ENCODE measurements around the gene PITPNC1. TPM values are rescaled to one million over a fixed set of nuclear protein-coding genes. Genes with fewer than 3 reads are reported as not detected.
"Not testable (repeated sequence)": the region's sequence is repeated elsewhere in the genome, so short reads cannot be mapped to it uniquely, and the experiment has no call there.

Gene PITPNC1
- 6.3 and 13.4 TPM in 2 replicates for total RNA-seq (2014; rRNA removed; shearing (Covaris generic); ENCODE audit: low replicate concordance)

DNA sequence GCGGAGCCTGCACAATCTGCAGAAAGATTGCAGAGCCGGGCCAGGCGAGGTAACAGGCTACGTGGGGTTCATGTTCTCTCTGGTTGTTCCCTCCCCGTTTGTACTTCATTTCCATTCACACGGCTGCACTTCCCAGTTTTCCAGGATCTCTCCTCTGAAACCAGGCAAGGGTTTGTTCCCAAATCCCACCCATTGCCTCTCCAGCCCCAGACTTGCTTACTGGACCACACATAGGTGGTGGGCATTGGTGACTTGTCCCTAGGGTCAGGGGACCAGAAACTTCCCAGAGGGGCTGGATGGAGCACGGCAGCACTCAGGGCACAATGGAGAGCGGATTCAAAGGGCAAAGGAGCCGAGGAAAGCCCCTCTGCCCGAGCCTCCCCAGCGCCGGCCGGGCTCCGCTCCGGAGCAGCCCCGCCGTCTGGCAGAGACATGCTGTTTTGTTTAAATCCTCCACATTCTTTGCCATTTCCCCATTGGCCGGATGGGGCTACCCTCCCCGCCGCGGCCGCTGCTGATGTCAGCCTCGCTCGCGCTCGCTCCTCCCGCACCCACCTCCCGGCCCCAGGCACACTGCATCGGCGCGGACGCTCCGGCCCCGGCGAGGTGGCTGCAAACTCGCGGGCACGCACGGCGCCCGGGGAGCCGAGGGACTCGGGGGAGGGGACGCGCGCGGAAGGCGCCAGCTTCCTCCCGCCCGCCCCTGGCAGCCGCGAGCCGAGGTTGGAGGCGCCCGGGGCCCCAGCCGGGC is at the start of gene PITPNC1:
Gene PITPNC1 (plus strand): TSS at position 545 of the 751 bp plus-strand sequence.
- in situ Hi-C loops (cut with HindIII; ENCODE audit: low pct_unique_long_range_greater_than_20kb, low sequenced_read_pairs) = no loop called here
- DNase-seq (ENCODE audit: low read depth) = peak; percentile 85

DNA sequence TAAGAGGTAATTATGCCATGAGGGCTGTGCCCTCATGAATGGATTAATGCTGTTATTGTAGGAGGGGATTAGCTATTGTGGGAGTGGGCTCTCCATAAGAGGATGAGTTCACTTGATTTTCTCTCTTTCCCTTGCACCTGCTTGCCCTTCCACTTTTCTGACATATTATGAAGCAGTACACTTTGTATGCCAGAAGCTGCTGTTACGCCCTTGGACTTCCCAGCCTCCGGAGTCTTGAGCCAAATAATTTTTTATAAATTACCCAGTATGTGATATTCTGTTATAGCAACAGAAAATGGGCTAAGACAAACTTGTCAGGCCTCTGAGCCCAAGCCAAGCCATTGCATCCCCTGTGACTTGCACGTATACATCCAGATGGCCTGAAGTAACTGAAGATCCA is 49.1 kb upstream of the PITPNC1 start:
- DNase-seq (ENCODE audit: low read depth) = no peak
- in situ Hi-C loops (cut with HindIII; ENCODE audit: low pct_unique_long_range_greater_than_20kb, low sequenced_read_pairs) = no loop called here

DNA sequence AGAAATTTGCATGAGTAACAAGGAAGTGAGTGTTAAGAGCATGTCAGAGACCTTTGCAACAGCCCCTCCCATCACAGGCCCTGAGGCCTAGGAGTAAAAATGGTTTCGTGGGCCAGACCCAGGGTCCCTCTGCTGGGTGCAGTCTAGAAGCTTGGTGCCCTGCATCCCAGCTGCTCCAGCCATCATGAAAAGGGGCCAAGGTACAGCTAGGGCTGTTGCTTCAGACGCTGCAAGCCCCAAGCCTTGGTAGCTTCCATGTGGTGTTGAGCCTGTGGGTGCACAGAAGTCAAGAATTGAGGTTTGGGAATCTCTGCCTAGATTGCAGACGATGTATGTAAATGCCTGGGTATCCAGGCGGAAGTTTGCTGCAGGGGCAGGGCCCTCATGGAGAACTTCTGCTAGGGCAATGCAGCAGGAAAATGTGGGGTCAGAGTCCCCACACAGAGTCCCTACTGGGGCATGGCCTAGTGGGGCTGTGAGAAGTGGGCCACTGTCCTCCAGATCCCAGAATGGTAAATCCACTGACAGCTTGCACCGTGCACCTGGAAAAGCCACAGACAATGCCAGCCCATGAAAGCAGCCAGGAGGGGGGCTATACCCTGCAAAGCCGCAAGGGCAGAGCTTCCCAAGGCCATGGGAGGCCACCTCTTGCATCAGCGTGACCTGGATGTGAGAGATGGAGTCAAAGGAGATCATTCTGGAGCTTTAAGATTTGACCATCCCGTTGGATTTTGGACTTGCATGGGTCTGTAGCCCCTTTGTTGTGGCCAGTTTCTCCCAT is 45.5 kb upstream of the PITPNC1 start:
- DNase-seq (ENCODE audit: low read depth); in situ Hi-C loops (cut with HindIII; ENCODE audit: low pct_unique_long_range_greater_than_20kb, low sequenced_read_pairs): not testable (repeated sequence)

DNA sequence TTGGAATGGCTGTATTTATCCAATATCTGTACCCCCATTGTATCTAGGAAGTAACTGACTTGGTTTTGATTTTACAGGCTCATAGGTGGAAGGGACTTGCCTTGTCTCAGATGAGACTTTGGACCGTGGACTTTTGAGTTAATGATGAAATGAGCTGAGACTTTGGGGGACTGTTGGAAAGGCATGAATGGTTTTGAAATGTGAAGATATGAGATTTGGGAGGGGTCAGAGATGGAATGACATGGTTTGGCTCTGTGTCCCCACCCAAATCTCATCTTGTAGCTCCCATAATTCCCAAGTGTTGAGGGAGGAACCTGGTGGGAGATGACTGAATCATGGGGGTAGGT is 44.9 kb upstream of the PITPNC1 start:
- in situ Hi-C loops (cut with HindIII; ENCODE audit: low pct_unique_long_range_greater_than_20kb, low sequenced_read_pairs) = not testable (repeated sequence)

DNA sequence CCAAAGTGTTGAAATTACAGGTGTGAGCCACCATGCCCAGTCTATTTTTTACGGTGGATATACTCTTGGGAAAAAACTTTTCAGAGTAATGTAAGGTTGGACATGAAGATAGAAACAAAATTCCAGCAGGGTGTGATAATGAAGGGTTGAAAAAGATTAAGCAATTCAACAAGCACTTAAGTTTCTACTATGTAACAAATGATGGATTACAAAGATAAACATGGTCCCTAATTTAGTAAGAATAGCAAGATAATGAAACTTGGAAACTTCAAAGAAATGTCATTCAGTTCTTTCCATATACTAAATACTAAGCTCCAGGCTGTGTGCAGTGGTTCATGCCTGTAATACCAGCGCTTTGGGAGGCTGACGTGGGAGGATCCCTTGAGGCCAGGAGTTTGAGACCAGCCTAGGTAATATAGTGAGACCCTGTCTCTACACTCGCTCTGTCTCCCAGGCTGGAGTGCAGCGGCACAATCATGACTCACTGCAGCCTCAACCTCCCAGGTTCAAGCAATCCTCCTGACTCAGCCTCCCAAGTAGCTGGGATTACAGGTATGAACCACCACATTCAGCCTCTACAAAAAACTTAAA is 41.7 kb upstream of the PITPNC1 start:
- DNase-seq (ENCODE audit: low read depth) = no peak
- in situ Hi-C loops (cut with HindIII; ENCODE audit: low pct_unique_long_range_greater_than_20kb, low sequenced_read_pairs) = no loop called here

More for the DNA sequence above, 44.9 kb upstream of the PITPNC1 start:
- DNase-seq (ENCODE audit: low read depth) = not testable (repeated sequence)

DNA sequence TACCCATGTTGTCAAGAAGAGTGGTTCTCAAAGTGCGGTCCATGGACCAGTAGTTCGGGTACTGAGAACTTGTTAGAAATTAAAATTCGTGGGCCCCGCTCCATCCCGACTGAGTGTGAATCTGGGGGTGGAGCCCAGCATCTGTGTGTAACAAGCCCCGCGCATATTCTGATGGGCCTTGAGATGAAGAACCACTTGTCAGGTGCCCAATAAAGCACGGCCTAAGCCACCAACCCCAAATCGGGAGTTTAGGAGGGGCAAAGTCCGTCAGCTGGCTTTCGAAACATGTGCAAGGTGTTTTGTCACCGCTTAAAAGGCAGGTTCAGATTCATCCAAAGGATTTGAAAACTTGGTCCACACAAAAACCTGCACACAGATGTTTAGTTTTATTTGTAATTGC is 40.2 kb upstream of the PITPNC1 start:
- in situ Hi-C loops (cut with HindIII; ENCODE audit: low pct_unique_long_range_greater_than_20kb, low sequenced_read_pairs) = no loop called here
- no peak for DNase-seq (ENCODE audit: low read depth)

DNA sequence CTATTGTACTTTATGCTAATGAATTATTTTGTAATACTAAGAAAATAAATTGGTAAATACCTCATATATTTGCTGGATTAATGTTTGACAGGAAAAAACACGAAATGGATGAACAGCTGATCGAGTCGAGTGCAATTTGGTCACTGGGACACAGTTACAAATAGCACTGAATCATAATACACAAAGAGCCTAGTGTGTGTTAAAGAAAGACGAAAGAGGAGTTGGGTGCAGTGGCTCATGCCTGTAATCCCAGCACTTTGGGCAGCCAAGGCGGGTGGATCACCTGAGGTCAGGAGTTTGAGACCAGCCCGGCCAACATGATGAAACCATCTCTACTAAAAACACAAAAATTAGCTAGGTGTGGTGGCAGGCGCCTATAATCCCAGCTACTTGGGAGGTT is 38.7 kb upstream of the PITPNC1 start:
- not testable (repeated sequence) for DNase-seq (ENCODE audit: low read depth)

DNA sequence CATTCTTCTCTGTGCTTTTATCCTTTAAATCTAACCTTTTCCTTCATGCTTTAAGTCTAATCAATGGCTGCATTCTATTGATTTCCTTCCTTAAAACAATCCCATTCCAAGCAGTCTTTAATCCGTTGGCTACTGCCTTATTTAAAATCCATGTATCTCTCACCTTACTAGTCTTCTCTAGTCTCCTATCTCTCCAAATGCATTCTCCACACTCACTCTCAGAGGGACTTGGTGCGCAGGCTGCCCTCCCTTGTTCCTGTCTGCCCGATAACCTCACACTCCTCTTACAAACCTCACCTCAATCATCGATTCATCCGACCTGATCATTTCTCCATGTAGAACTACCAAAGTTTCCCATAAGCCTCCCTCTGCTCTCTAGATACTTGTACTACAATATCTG is 33.8 kb upstream of the PITPNC1 start:
- in situ Hi-C loops (cut with HindIII; ENCODE audit: low pct_unique_long_range_greater_than_20kb, low sequenced_read_pairs) = no loop called here
- no peak for DNase-seq (ENCODE audit: low read depth)

More for the DNA sequence above, 38.7 kb upstream of the PITPNC1 start:
- in situ Hi-C loops (cut with HindIII; ENCODE audit: low pct_unique_long_range_greater_than_20kb, low sequenced_read_pairs) = not testable (repeated sequence)

DNA sequence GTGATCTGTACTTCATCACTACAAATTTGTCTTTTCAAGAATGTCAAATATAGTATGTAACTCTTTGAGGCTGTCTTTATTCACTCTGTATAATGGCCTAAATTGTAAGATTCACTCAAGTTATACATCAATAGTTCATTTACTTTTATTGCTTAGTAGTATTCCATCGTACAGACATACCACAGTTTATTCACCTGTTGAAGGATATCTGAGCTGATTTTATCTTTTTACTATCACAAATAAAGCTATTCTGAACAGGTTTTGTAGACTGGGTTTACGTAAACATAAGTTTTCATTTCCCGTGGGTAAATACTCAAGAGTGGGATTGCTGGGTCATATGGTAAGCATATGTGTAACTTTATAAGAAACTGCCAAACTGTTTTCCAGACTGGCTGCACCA is 29.3 kb upstream of the PITPNC1 start:
- in situ Hi-C loops (cut with HindIII; ENCODE audit: low pct_unique_long_range_greater_than_20kb, low sequenced_read_pairs) = no loop called here
- DNase-seq (ENCODE audit: low read depth) = no peak

DNA sequence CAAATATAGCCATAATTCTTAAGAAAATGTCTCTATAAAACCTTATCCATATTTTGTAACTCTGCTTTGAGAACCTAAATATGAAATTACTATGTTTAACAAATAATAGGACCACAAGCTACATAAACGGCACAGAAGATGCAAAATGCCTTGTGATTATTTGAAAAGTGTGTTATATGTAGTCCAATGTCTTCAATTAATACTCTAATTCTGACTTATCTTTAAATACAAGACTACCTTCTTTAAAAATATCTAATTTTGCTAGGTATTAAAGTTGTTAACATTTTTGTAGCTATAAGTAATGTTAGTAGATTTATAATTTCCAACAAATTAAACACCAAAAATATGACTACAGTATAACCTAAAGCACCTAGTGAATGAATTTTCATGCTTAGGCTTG is 27.7 kb upstream of the PITPNC1 start:
- no peak for DNase-seq (ENCODE audit: low read depth)
- in situ Hi-C loops (cut with HindIII; ENCODE audit: low pct_unique_long_range_greater_than_20kb, low sequenced_read_pairs) = no loop called here

DNA sequence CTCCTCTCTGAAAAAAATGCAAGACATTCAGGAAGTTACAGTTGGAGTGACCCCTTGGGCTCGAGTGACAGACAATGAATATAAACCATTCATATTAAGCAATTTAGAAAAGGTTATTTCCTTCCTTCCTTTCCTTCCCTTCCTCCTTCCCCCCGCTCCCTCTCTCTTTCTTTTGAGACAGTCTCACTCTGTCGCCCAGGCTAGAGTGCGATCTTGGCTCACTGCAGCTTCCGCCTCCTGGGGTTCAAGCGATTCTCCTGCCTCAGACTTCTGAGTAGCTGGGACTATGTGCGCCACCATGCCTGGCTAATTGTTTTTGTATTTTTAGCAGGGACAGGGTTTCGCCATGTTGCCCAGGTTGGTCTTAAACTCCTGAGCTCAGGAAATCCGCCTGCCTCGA is 23.9 kb upstream of the PITPNC1 start:
- in situ Hi-C loops (cut with HindIII; ENCODE audit: low pct_unique_long_range_greater_than_20kb, low sequenced_read_pairs) = no loop called here

DNA sequence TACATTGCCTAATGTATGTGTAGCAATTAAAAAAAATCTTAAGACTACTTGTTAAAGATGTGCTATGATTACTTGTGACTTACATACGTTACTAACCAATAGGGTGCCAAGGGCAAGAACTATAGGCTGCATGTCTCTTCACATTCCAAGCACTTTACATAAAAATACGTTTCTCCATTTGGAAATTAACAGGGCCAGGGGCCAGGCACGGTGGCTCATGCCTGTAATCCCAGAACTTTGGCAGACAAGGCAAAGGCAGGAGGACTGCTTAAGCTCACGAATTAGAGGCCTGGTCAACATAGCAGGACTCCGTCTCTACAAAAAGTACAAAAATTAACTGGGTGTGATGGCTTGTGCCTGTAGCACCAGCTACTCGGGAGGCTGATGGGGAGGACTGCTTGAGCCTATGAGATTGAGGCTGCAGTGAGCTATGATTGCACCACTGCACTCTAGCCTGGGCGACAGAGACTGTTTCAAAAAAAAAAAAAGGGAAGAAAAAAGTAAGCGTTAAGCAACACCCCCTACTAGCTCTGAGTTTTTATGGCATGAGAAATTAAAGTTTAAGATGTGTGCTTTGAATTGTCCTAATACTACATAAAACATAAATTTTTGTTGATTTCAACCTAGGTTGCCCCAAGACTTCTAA is 23.0 kb upstream of the PITPNC1 start:
- no peak for DNase-seq (ENCODE audit: low read depth)
- in situ Hi-C loops (cut with HindIII; ENCODE audit: low pct_unique_long_range_greater_than_20kb, low sequenced_read_pairs) = no loop called here

More for the DNA sequence above, 23.9 kb upstream of the PITPNC1 start:
- no peak for DNase-seq (ENCODE audit: low read depth)

DNA sequence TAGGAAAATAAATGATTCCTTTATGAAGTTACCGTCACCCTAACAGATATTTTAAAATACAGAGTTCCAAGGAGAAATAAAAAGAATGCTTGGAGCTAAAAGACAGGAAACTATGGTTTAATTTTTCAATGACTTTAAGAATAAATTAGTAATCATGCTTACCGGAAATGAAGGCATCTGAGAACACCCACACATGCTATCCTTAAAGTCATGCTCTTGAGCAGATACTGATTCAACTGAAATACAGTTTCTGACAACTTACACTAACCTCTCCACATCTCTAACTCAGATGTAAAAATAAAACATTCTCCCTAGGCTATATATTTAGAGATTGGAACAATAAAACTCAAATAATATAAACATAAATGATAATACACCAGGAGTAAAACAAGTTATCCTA is 18.5 kb upstream of the PITPNC1 start:
- in situ Hi-C loops (cut with HindIII; ENCODE audit: low pct_unique_long_range_greater_than_20kb, low sequenced_read_pairs) = no loop called here
- DNase-seq (ENCODE audit: low read depth) = no peak

DNA sequence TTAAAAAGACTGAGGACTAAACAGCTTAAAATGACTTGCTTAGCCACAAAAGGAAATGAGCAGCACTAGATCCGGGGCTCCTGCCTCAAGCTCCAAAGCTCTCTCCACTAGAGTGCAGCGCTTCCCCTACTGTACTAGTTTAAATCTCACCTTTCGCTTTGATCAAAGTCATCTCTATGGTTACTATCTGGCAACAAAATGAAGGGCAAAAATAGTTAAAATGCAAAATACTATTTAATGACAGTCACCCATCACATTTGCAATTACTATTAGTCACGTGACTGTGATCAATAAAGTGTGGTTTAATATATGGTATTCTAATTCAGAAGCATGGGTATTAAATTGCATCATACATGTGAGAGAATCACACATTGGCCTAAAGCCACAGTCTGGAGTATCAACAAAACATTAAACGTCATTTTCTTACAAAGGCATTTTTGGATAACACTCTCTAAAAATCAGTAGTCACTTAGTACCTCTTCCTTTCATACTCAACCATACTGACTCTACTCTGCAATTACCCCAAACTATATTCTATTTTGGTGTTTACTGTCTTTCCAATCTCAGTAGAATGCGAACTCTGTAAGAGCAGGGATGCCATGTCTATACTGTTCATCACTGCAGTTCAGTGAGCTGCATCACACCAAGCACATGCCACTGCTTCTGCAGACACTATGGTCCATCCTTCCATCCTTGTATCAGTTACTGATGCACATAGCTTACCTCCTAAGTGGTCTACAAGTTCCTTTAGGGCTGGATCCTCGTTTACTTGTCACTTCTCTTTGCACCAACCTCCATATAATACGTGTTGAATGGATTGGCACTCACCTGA is 16.9 kb upstream of the PITPNC1 start:
- DNase-seq (ENCODE audit: low read depth) = no peak
- in situ Hi-C loops (cut with HindIII; ENCODE audit: low pct_unique_long_range_greater_than_20kb, low sequenced_read_pairs) = no loop called here

DNA sequence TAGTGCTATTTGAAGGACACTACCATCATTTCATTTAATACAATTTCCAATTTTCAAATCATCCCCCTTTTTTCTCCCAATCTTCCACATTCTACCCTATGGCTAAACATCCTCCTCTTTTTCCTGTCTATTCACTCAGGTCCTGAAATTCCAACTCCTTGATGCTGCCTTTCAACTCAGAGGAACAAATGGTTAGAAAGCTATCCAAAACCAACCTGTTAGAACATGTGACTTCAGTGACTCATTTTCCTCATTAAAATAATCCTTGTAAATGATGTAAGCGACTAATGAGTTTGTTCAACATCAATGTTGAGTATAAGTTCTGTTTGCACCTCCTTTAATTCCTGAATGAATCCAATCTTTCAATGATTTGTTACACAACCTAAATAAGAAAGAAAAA is 16.2 kb upstream of the PITPNC1 start:
- DNase-seq (ENCODE audit: low read depth) = no peak
- in situ Hi-C loops (cut with HindIII; ENCODE audit: low pct_unique_long_range_greater_than_20kb, low sequenced_read_pairs) = no loop called here

DNA sequence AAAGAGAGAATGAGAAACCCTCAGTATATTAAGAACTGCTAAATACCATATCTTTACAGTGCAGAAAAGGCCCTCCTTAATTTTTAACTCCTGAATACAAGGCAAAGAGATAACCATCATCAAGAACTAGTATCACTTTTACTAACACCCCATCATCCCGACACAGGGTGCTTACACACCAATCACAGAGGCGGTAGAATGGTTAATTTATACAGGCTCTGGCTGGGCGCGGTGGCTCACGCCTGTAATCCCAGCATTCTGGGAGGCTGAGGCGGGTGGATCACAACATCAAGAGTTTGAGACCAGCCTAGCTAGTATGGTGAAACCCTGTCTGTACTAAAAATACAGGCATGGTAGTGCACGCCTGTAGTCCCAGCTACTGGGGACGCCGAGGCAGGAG is 14.9 kb upstream of the PITPNC1 start:
- no peak for DNase-seq (ENCODE audit: low read depth)
- in situ Hi-C loops (cut with HindIII; ENCODE audit: low pct_unique_long_range_greater_than_20kb, low sequenced_read_pairs) = no loop called here

DNA sequence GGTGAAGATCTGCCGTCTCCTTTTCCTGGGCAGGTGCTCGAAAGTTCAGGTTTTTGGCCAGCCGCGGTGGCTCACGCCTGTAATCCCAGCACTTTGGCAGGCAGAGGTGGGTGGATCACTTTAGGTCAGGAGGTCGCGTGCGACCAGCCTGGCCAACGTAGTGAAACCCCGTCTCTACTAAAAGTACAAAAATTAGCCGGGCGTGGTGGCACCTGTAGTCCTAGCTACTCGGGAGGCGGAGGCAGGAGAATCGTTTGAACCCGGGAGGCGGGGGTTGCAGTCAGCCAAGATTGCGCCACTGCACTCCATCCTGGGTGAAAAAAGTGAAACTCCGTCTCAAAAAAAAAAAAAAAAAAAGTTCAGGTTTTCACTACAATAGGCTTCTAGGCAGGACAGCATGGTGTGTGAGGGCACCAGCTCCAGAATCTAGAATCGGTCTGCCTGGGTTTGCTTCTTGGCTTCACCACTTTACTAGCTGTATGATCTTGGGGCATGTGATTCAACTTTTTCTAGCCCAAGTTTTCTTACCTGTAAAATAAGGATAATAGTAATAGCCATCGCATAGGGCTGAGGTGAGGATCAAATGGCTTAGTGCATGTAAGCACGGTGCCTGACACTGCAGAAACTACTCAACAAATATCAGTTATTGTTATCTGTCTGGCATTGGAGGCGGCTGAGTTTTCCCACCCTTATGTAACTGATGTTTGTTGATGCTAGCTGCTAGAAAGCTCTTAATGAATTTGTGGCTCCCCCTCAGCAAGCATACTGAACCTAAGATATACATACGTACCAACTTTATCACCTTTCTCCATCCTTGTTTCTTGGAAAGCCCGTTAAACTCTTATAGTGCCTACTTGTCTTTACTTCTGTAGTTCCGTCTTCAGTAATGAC is 12.0 kb upstream of the PITPNC1 start:
- DNase-seq (ENCODE audit: low read depth) = no peak
- in situ Hi-C loops (cut with HindIII; ENCODE audit: low pct_unique_long_range_greater_than_20kb, low sequenced_read_pairs) = no loop called here

All from Caki2 (cell line).